Heart left ventricle (tissue), 16 donors: ENCODE results near the gene CAMK2N2. TPM values are rescaled to one million over a fixed set of nuclear protein-coding genes. Genes with fewer than 3 reads are reported as not detected.

Experiments
- ATAC-seq, 4 donors: fragments of 200-7000 bp; cut with Tn5 transposase; one replicate each; pipeline ENCODE4 v1.9.1; 2020 to 2022; ENCODE audit warnings: moderate library complexity in 4 of 4, mild to moderate bottlenecking in 3 of 4, moderate number of reproducible peaks in 1 of 4
- DNase-seq, 5 donors: peaks; one replicate each; pipeline ENCODE4 v3.0.0-alpha.2; 2020
- H3K27ac ChIP-seq, 12 donors: fragments of 200-600 bp; sonication (generic) in 4 of 12; one replicate each; pipeline versions ENCODE4 v1.5.0 to v1.8.0; 2016 to 2022; ENCODE audit warnings: mild to moderate bottlenecking in 2 of 12
- H3K27me3 ChIP-seq, 9 donors: fragments of 200-600 bp; sonication (generic) in 2 of 9; one replicate each; pipeline versions ENCODE4 v1.5.1 to v1.8.0; 2016 to 2022; ENCODE audit warnings: mild to moderate bottlenecking in 3 of 9
- H3K36me3 ChIP-seq, 9 donors: fragments of 200-600 bp; sonication (generic) in 2 of 9; one replicate each; pipeline versions ENCODE4 v1.5.0 to v1.8.0; 2018 to 2022; ENCODE audit warnings: mild to moderate bottlenecking in 2 of 9
- H3K4me1 ChIP-seq, 12 donors: fragments of 200-600 bp; sonication (generic) in 4 of 12; one replicate each; pipeline versions ENCODE4 v1.5.0 to v1.8.0; 2016 to 2022; ENCODE audit warnings: mild to moderate bottlenecking in 3 of 12
- H3K4me3 ChIP-seq, 12 donors: fragments of 200-600 bp; sonication (generic) in 4 of 12; one replicate each; pipeline versions ENCODE4 v1.5.0 to v1.8.0; 2017 to 2022; ENCODE audit warnings: mild to moderate bottlenecking in 9 of 12, moderate library complexity in 4 of 12
- H3K9me3 ChIP-seq, 12 donors: fragments of 200-600 bp; sonication (generic) in 4 of 12; one replicate each; pipeline versions ENCODE4 v1.5.0 to v1.8.0; 2016 to 2022; ENCODE audit warnings: mild to moderate bottlenecking in 1 of 12
- POLR2A ChIP-seq, 2 donors: fragments of 450-650 bp; IDR thresholded peaks; one replicate each; pipeline ENCODE4 v1.6.1; 2017; ENCODE audit warnings: antibody characterized with exemption in 2 of 2, mild to moderate bottlenecking in 2 of 2, moderate library complexity in 2 of 2
- WGBS, 4 donors: extraction: QIAGEN DNeasy Blood & Tissue Kit in 2 of 4; methylation state at CpG; one replicate each; pipeline versions ENCODE4 v1.1.5 to v1.1.7; 2013 to 2018; 5-methylcytosine and 5-hydroxymethylcytosine counted together
- intact Hi-C, 10 donors: fragments of 100-400 bp; cut with DNase I; formaldehyde crosslinking; loops; one replicate each; pipeline versions ENCODE4 v1.11.1 to v1.14.2; 2022
- microRNA counts, 2 donors: library from miRNA; unstranded; fragments of <30 nt; microRNA quantifications; one replicate each; lab custom pipeline; 2016
- microRNA-seq, 4 donors: library from miRNA; unstranded; fragments of <30 nt; microRNA quantifications; one replicate each; pipeline versions ENCODE4 to v1.2.0, GENCODE V29; 2017 to 2020
- polyA plus RNA-seq, 2 donors: library from polyadenylated mRNA; stranded (reverse); fragments of 200-250 nt; gene quantifications; one replicate each; pipeline ENCODE4 v1.2.3, GENCODE V29; 2013
- total RNA-seq, 9 donors: library from RNA; depleted of rRNA in 2 of 9; stranded (reverse); fragments of >200 nt in 2 of 9; fragmentation: NEBNext Ultra II Directional in 3 of 9; extraction: Animal tissue kit (Norgen Biotek cat#: 25700) in 3 of 9; gene quantifications; one replicate each; pipeline versions ENCODE4 v1.1.0 to v1.2.4, GENCODE V29; 2016 to 2023
- TF ChIP-seq, protein P1 (sequence below), 12 donors: fragments of 200-600 bp; sonication (generic) in 4 of 12; IDR thresholded peaks; one replicate each; pipeline versions ENCODE4 v1.5.0 to v1.8.0; 2018 to 2022; ENCODE audit warnings: antibody characterized with exemption in 12 of 12, mild to moderate bottlenecking in 5 of 12
- donor health status: ischemic (EF 13 %, LVEDD 7.1; RV severe dilation, severe dysfunction).
- donor health status: healthy with polysubstance abuse.
- donor health status: DM: no; HTN: yes; CAD: no.
- donor health status: DM: no; HTN: no; CAD: no.
- donor health status: ischemic (EF 25% LVEDD 6.9; RV normal size, moderate dysfunction).
- donor health status: ischemic (EF 25% LVEDD 5.7; RV mildly dilated, moderate dysfunction).
- donor health status: healthy.
- donor health status: DM: yes; HTN: yes; CAD: no.
- donor health status: ischemic (EF 35%, LVEDD 5.7; RV mildly dilated, moderate dysfunction).
- donor health status: nonischemic (EF 11% LVEDD 7.7; RV severe dilation, severe dysfunction).
- donor health status: DM: yes; HTN: yes; CAD: no.
- donor health status: PGD.
- donor health status: ischemic (EF 29% LVEDD 5.4; RV normal size, mild dysfunction).
- donor health status: nonischemic (EF 23%, LVEDD 6.1; RV moderate dilation, normal function).

The CAMK2N2 gene
- total and polyA plus RNA-seq, 11 donors: 0.14 to 0.37 (median 0.26) TPM; not detected in 6

DNA sequence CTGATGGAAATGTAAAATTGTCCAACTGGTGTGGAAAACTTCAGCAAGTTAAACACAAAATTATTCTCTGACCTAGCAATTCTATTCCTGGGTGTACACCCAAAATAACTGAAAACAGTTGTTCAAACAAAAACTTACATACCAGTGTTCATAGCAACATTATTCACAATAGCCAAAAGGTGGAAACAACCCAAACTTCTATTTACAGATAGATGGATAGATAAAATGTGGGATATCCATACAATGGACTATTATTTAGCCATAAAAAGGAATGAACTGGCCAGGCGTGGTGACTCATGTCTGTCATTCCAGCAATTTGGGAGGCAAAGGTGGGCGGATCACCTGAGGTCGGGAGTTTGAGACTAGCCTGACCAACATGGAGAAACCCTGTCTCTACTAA is 38.8 kb downstream of the CAMK2N2 start:
- peaks cover 0 to 24% (median 0%) of the 10 kb centered on the region in 9 donors for H3K27me3 ChIP-seq

DNA sequence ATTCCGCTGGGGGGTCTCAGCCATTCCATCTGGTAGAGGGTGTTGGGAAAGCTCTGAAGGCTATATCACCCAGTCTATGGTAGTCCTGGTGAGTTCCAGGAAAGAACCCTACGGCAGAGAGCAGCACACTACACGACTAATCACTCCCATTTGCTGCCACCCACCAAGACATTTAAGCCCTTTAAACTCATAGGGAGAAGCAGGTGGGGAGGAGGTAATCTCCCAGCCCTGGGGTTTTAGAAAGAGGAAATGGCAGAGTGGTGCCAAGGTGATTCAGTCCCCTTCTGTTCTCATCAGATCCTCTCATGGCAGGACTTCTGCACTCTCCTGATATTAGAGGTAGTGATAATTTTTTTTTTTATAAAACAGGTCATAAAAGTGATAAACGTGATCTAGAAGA is 42.5 kb downstream of the CAMK2N2 start:
- Histone ChIP-seq H3K4me1 (no peaks in the 10 kb centered on the region), H3K27me3 (peaks cover 0 to 10% (median 0%) of the 10 kb centered on the region in 9 donors), H3K4me3 (no peak overlapping the region), H3K9me3 (no peaks in the 10 kb centered on the region), H3K36me3 (no peaks in the 10 kb centered on the region), H3K27ac (no peak overlapping the region)
- intact Hi-C loops: no loop called here
- no peak for TF ChIP-seq POLR2A (IDR thresholded peaks at IDR 0.05)
- TF ChIP-seq, protein P1, sequence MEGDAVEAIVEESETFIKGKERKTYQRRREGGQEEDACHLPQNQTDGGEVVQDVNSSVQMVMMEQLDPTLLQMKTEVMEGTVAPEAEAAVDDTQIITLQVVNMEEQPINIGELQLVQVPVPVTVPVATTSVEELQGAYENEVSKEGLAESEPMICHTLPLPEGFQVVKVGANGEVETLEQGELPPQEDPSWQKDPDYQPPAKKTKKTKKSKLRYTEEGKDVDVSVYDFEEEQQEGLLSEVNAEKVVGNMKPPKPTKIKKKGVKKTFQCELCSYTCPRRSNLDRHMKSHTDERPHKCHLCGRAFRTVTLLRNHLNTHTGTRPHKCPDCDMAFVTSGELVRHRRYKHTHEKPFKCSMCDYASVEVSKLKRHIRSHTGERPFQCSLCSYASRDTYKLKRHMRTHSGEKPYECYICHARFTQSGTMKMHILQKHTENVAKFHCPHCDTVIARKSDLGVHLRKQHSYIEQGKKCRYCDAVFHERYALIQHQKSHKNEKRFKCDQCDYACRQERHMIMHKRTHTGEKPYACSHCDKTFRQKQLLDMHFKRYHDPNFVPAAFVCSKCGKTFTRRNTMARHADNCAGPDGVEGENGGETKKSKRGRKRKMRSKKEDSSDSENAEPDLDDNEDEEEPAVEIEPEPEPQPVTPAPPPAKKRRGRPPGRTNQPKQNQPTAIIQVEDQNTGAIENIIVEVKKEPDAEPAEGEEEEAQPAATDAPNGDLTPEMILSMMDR (IDR thresholded peaks at IDR 0.05): no peak
- DNase-seq (no peak), ATAC-seq (no peak)
- 49 to 58% (median 57%) methylated on average over 4 of the region's 4 CpGs for WGBS, 4 donors

More for the DNA sequence above, 38.8 kb downstream of the CAMK2N2 start:
- H3K4me1 ChIP-seq: no peaks in the 10 kb centered on the region
- H3K36me3 ChIP-seq: no peaks in the 10 kb centered on the region
- DNase-seq: no peak
- TF ChIP-seq POLR2A (IDR thresholded peaks at IDR 0.05): no peak
- TF ChIP-seq, protein P1 (IDR thresholded peaks at IDR 0.05): no peak
- H3K4me3 ChIP-seq: no peak overlapping the region
- H3K9me3 ChIP-seq: no peaks in the 10 kb centered on the region
- WGBS, 4 donors: 78 to 91% (median 85%) methylated on average over 3 of the region's 3 CpGs
- intact Hi-C loops: no loop called here
- no peak overlapping the region for H3K27ac ChIP-seq
- no peak for ATAC-seq

DNA sequence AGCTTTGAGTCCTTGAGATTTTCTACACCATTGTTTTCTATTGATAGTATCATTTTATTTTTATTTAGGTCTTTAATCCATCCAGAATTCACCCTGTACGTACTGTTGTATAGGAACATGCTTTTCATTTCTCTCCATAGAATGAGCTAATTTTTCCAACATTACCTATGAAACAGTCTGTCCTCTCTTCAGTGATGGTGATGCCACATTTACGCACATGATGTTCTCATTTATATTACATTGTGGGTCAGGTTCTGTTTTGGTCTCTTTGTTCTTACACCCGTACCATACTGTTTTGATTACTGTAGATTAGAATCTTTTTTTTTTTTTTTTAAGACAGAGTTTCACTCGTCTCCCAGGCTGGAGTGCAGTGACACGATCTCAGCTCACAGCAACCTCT is 49.6 kb downstream of the CAMK2N2 start:
- intact Hi-C loops: no loop called here
- no peak overlapping the region for H3K27ac ChIP-seq
- DNase-seq (no peak), ATAC-seq (no peak)
- H3K4me3 ChIP-seq: no peak overlapping the region
- peaks cover 0 to 5% (median 0%) of the 10 kb centered on the region in 9 donors for H3K27me3 ChIP-seq
- TF ChIP-seq POLR2A (IDR thresholded peaks at IDR 0.05): no peak
- TF ChIP-seq, protein P1 (IDR thresholded peaks at IDR 0.05): no peak
- no peaks in the 10 kb centered on the region for H3K36me3 ChIP-seq
- WGBS, 4 donors: 79 to 81% (median 80%) methylated on average over 5 of the region's 5 CpGs
- H3K4me1 ChIP-seq: peaks cover 0 to 5% (median 0%) of the 10 kb centered on the region in 12 donors
- H3K9me3 ChIP-seq: no peaks in the 10 kb centered on the region

DNA sequence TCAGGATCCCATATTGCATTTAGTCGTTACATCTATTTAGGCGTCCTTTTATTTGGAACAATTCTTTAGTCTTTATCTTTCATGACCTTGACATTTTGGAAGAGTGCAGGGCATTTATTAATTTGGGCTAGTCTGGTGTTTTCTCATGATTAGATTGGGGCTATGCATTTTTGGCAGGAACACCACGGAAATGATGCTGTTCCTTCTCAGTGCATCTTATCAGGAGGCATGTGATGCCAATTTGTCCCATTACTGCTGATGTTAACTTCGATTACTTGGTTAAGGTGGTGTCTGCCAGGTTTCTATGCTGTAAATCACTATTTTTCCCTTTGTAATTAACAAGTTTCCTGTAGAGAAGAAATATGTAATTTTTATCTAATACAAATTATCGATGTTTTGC is 50.1 kb downstream of the CAMK2N2 start:
- no peak for DNase-seq
- H3K9me3 ChIP-seq: no peaks in the 10 kb centered on the region
- TF ChIP-seq, protein P1 (IDR thresholded peaks at IDR 0.05): no peak
- TF ChIP-seq POLR2A (IDR thresholded peaks at IDR 0.05): no peak
- WGBS, 4 donors: 69 to 81% (median 76%) methylated on average over 5 of the region's 5 CpGs
- H3K4me3 ChIP-seq: no peak overlapping the region
- intact Hi-C loops: no loop called here
- no peak overlapping the region for H3K27ac ChIP-seq
- no peak for ATAC-seq
- H3K36me3 ChIP-seq: no peaks in the 10 kb centered on the region
- peaks cover 0 to 8% (median 0%) of the 10 kb centered on the region in 9 donors for H3K27me3 ChIP-seq
- H3K4me1 ChIP-seq: peaks cover 0 to 5% (median 0%) of the 10 kb centered on the region in 12 donors

MicroRNAs within 50 kb of the gene (microRNA counts, 767-probe panel; counts per million panel counts)
- microRNA hsa-miR-1224-3p (lab: Ali Mortazavi, UCI): 0 to 71.6 counts per million in 2 donors
- microRNA hsa-miR-1224-5p (lab: Ali Mortazavi, UCI): 71.6 to 908 counts per million in 2 donors

Small RNAs within 50 kb of the gene (microRNA-seq; reads per million reads assigned to microRNA genes)
- gene MIR1224: 0 to 0.70 (median 0.10) reads per million in 4 donors

Other genes with a start within 250 kb of the CAMK2N2 start
- 10 to 100 TPM; 20.8 to 61.7 (median 34.3) TPM for gene ABCC5, start 243.7 kb downstream of the CAMK2N2 start, total RNA-seq
- gene ABCC5, start 243.7 kb downstream of the CAMK2N2 start, polyA plus RNA-seq: 10 to 100 TPM; 16.4 to 30.9 TPM
- not detected for gene HTR3D, start 229.8 kb downstream of the CAMK2N2 start, total RNA-seq
- gene HTR3D, start 229.8 kb downstream of the CAMK2N2 start, polyA plus RNA-seq: not detected
- gene HTR3C, start 208.5 kb downstream of the CAMK2N2 start, total RNA-seq: not detected
- gene HTR3C, start 208.5 kb downstream of the CAMK2N2 start, polyA plus RNA-seq: not detected
- gene HTR3E, start 164.5 kb downstream of the CAMK2N2 start, total RNA-seq: not detected
- gene HTR3E, start 164.5 kb downstream of the CAMK2N2 start, polyA plus RNA-seq: not detected
- gene EIF2B5, start 126.2 kb downstream of the CAMK2N2 start, total RNA-seq: 10 to 100 TPM; 24.5 to 39.0 (median 30.9) TPM
- gene EIF2B5, start 126.2 kb downstream of the CAMK2N2 start, polyA plus RNA-seq: 10 to 100 TPM; 28.5 to 58.2 TPM
- gene DVL3, start 106.2 kb downstream of the CAMK2N2 start, total RNA-seq: 10 to 100 TPM; 53.4 to 94.2 (median 70.9) TPM
- 10 to 100 TPM; 36.3 to 59.8 TPM for gene DVL3, start 106.2 kb downstream of the CAMK2N2 start, polyA plus RNA-seq
- gene AP2M1, start 86.7 kb downstream of the CAMK2N2 start, total RNA-seq: 100 to 1,000 TPM; 225 to 400 (median 337) TPM
- 100 to 1,000 TPM; 291 to 431 TPM for gene AP2M1, start 86.7 kb downstream of the CAMK2N2 start, polyA plus RNA-seq
- 10 to 100 TPM; 58.2 to 81.9 (median 69.2) TPM for gene ABCF3, start 75.4 kb downstream of the CAMK2N2 start, total RNA-seq
- 10 to 100 TPM; 63.4 to 80.5 TPM for gene ABCF3, start 75.4 kb downstream of the CAMK2N2 start, polyA plus RNA-seq
- not detected for gene VWA5B2, start 32.0 kb downstream of the CAMK2N2 start, total RNA-seq
- gene VWA5B2, start 32.0 kb downstream of the CAMK2N2 start, polyA plus RNA-seq: under 1 TPM in 1 of 2 donors, not detected in 1; 0.11 TPM
- 10 to 100 TPM; 10.9 to 49.1 (median 17.0) TPM for gene ALG3, start 12.6 kb downstream of the CAMK2N2 start, total RNA-seq
- 10 to 100 TPM; 15.5 to 68.1 TPM for gene ALG3, start 12.6 kb downstream of the CAMK2N2 start, polyA plus RNA-seq
- gene EEF1AKMT4, start 11.9 kb downstream of the CAMK2N2 start, total RNA-seq: 1 to 10 TPM in 7 of 9 donors, under 1 TPM in 2; 0.66 to 4.2 (median 2.1) TPM
- 10 to 100 TPM in 1 of 2 donors, 1 to 10 TPM in 1; 1.9 to 16.7 TPM for gene EEF1AKMT4, start 11.9 kb downstream of the CAMK2N2 start, polyA plus RNA-seq
- gene ECE2, start 14.5 kb upstream of the CAMK2N2 start, total RNA-seq: under 1 TPM in 1 of 9 donors, not detected in 8; 0.10 TPM
- gene ECE2, start 14.5 kb upstream of the CAMK2N2 start, polyA plus RNA-seq: not detected
- gene PSMD2, start 37.7 kb upstream of the CAMK2N2 start, total RNA-seq: 100 to 1,000 TPM; 198 to 314 (median 232) TPM
- gene PSMD2, start 37.7 kb upstream of the CAMK2N2 start, polyA plus RNA-seq: 100 to 1,000 TPM in 1 of 2 donors, 10 to 100 TPM in 1; 82.3 to 443 TPM
- gene EIF4G1, start 53.1 kb upstream of the CAMK2N2 start, total RNA-seq: 100 to 1,000 TPM; 211 to 406 (median 229) TPM
- gene EIF4G1, start 53.1 kb upstream of the CAMK2N2 start, polyA plus RNA-seq: 100 to 1,000 TPM; 178 to 407 TPM
- gene FAM131A, start 76.0 kb upstream of the CAMK2N2 start, total RNA-seq: 10 to 100 TPM; 21.9 to 53.2 (median 30.9) TPM
- 10 to 100 TPM; 24.1 to 36.9 TPM for gene FAM131A, start 76.0 kb upstream of the CAMK2N2 start, polyA plus RNA-seq
- 1 to 10 TPM; 1.3 to 3.6 (median 2.0) TPM for gene CLCN2, start 100.1 kb upstream of the CAMK2N2 start, total RNA-seq
- 1 to 10 TPM; 1.2 to 2.7 TPM for gene CLCN2, start 100.1 kb upstream of the CAMK2N2 start, polyA plus RNA-seq
- 10 to 100 TPM; 15.2 to 40.3 (median 22.1) TPM for gene POLR2H, start 100.2 kb upstream of the CAMK2N2 start, total RNA-seq
- gene POLR2H, start 100.2 kb upstream of the CAMK2N2 start, polyA plus RNA-seq: 10 to 100 TPM; 37.9 to 51.4 TPM
- gene THPO, start 116.7 kb upstream of the CAMK2N2 start, total RNA-seq: under 1 TPM in 4 of 9 donors, not detected in 5; 0.12 to 0.68 (median 0.29) TPM
- under 1 TPM; 0.19 to 0.36 TPM for gene THPO, start 116.7 kb upstream of the CAMK2N2 start, polyA plus RNA-seq
- gene CHRD, start 118.5 kb upstream of the CAMK2N2 start, total RNA-seq: 1 to 10 TPM; 2.0 to 7.4 (median 4.8) TPM
- 1 to 10 TPM; 3.9 to 6.3 TPM for gene CHRD, start 118.5 kb upstream of the CAMK2N2 start, polyA plus RNA-seq